ENCODE results near the gene CTTNBP2.

DNA sequence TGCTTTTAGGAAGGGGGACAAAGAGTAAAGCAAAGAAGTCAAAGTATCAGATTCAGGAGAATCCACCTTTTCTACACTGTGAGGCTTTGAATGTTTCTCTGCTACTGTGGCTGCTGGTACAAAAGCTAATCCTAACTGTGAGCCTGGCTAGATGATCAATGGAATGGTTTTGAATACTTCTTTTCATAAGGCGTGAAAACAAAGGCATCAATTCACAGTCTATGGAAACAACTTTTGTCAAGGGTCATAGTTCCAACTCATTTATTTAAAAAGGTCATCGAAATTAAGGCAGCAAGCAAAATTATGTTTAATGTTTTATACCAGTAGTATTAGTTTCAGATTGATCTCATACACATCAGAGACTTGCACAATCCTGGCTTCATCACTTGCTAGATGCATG lies 118.1 kb downstream of the CTTNBP2 start:
- TF ChIP-seq, protein P1, sequence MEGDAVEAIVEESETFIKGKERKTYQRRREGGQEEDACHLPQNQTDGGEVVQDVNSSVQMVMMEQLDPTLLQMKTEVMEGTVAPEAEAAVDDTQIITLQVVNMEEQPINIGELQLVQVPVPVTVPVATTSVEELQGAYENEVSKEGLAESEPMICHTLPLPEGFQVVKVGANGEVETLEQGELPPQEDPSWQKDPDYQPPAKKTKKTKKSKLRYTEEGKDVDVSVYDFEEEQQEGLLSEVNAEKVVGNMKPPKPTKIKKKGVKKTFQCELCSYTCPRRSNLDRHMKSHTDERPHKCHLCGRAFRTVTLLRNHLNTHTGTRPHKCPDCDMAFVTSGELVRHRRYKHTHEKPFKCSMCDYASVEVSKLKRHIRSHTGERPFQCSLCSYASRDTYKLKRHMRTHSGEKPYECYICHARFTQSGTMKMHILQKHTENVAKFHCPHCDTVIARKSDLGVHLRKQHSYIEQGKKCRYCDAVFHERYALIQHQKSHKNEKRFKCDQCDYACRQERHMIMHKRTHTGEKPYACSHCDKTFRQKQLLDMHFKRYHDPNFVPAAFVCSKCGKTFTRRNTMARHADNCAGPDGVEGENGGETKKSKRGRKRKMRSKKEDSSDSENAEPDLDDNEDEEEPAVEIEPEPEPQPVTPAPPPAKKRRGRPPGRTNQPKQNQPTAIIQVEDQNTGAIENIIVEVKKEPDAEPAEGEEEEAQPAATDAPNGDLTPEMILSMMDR (IDR thresholded peaks at IDR 0.05; ENCODE audit: poor library complexity, severe bottlenecking) = no peak
- TF ChIP-seq TAF1 (IDR thresholded peaks at IDR 0.05; ENCODE audit: low read depth) = no peak
- no peak for TF ChIP-seq POLR2AphosphoS5 (IDR thresholded peaks at IDR 0.05)
- TF ChIP-seq EZH2 (IDR thresholded peaks at IDR 0.05; ENCODE audit: borderline replicate concordance, insufficient read depth, low read length, poor library complexity, severe bottlenecking) = no peak
- TF ChIP-seq, protein P2, sequence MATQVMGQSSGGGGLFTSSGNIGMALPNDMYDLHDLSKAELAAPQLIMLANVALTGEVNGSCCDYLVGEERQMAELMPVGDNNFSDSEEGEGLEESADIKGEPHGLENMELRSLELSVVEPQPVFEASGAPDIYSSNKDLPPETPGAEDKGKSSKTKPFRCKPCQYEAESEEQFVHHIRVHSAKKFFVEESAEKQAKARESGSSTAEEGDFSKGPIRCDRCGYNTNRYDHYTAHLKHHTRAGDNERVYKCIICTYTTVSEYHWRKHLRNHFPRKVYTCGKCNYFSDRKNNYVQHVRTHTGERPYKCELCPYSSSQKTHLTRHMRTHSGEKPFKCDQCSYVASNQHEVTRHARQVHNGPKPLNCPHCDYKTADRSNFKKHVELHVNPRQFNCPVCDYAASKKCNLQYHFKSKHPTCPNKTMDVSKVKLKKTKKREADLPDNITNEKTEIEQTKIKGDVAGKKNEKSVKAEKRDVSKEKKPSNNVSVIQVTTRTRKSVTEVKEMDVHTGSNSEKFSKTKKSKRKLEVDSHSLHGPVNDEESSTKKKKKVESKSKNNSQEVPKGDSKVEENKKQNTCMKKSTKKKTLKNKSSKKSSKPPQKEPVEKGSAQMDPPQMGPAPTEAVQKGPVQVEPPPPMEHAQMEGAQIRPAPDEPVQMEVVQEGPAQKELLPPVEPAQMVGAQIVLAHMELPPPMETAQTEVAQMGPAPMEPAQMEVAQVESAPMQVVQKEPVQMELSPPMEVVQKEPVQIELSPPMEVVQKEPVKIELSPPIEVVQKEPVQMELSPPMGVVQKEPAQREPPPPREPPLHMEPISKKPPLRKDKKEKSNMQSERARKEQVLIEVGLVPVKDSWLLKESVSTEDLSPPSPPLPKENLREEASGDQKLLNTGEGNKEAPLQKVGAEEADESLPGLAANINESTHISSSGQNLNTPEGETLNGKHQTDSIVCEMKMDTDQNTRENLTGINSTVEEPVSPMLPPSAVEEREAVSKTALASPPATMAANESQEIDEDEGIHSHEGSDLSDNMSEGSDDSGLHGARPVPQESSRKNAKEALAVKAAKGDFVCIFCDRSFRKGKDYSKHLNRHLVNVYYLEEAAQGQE (IDR thresholded peaks at IDR 0.05; ENCODE audit: borderline replicate concordance) = no peak
- no peak for TF ChIP-seq SMC3 (conservative IDR thresholded peaks at IDR 0.05; ENCODE audit: poor library complexity)
- no peak for TF ChIP-seq EP300 (conservative IDR thresholded peaks at IDR 0.05; ENCODE audit: poor library complexity, severe bottlenecking)
